CD4-positive, alpha-beta T cell treated with Interleukin-2 at 100 ng/mL for 4 hours (primary cell): Measurements from ENCODE around the gene CAMK1D.
"Not testable (repeated sequence)": the region's sequence is repeated elsewhere in the genome, so short reads cannot be mapped to it uniquely, and the experiment has no call there.

Experiments
- DNase-seq: peaks from one replicate; pipeline ENCODE4 v3.0.0-alpha.2; 2020; ENCODE audit warnings: low spot score

CAMK1D gene

GRCh38 chr10:12726971-12727831 is 377.9 kb downstream of the CAMK1D start:
- DNase-seq = peak; percentile 6

GRCh38 chr10:12727832-12728215 is 378.5 kb downstream of the CAMK1D start:
- no peak for DNase-seq

- no peak for DNase-seq
Observed at GRCh38 chr10:12728494-12728893, 379.1 kb downstream of the CAMK1D start.

GRCh38 chr10:12729885-12730284 is 380.5 kb downstream of the CAMK1D start:
- DNase-seq = no peak

GRCh38 chr10:12730809-12731519 is 381.6 kb downstream of the CAMK1D start:
- no peak for DNase-seq

GRCh38 chr10:12733271-12733670 is 383.9 kb downstream of the CAMK1D start:
- DNase-seq = no peak

- DNase-seq = no peak
Observed at GRCh38 chr10:12735843-12736462, 386.6 kb downstream of the CAMK1D start.

GRCh38 chr10:12740813-12741212 is 391.5 kb downstream of the CAMK1D start:
- no peak for DNase-seq

GRCh38 chr10:12741360-12741804 is 392.0 kb downstream of the CAMK1D start:
- no peak for DNase-seq

GRCh38 chr10:12742771-12743170 is 393.4 kb downstream of the CAMK1D start:
- DNase-seq = no peak

GRCh38 chr10:12743466-12743865 is 394.1 kb downstream of the CAMK1D start:
- DNase-seq = not testable (repeated sequence)

GRCh38 chr10:12743941-12744340 is 394.6 kb downstream of the CAMK1D start:
- no peak for DNase-seq

- no peak for DNase-seq
Observed at GRCh38 chr10:12748186-12748585, 398.8 kb downstream of the CAMK1D start.

GRCh38 chr10:12749760-12750478 is 400.6 kb downstream of the CAMK1D start:
- DNase-seq = no peak

- no peak for DNase-seq
Observed at GRCh38 chr10:12750526-12751201, 401.3 kb downstream of the CAMK1D start.

GRCh38 chr10:12755075-12755474 is 405.7 kb downstream of the CAMK1D start:
- DNase-seq = no peak

GRCh38 chr10:12757351-12757750 is 408.0 kb downstream of the CAMK1D start:
- no peak for DNase-seq

GRCh38 chr10:12758271-12758670 is 408.9 kb downstream of the CAMK1D start:
- DNase-seq = no peak

GRCh38 chr10:12766223-12766622 is 416.9 kb downstream of the CAMK1D start:
- no peak for DNase-seq

- DNase-seq = no peak
Observed at GRCh38 chr10:12768156-12769100, 419.1 kb downstream of the CAMK1D start.
